ENCODE data around the gene EPDR1. TPM values are rescaled to one million over a fixed set of nuclear protein-coding genes. Genes with fewer than 3 reads are reported as not detected.

EPDR1 gene
- total and polyA plus RNA-seq, 2 of the 4 experiments (the other 2 are of a cell fraction) = under 0.01 to 0.09 TPM

GRCh38 chr7:37981664-37982063, 61.2 kb downstream of the EPDR1 start:
- no peaks in the 10 kb centered on the region for H3K79me1 ChIP-seq (ENCODE audit: low read depth in 1 of 2, low read length in 2 of 2)
- in situ Hi-C loops (cut with MboI; ENCODE audit: low sequenced_read_pairs) (no loop called here), dilution Hi-C loops (cut with HindIII; ENCODE audit: low sequenced_read_pairs, unreplicated experiment) (no loop called here), intact Hi-C loops (cut with micrococcal nuclease) (no loop called here)
- no peak overlapping the region for H2BK20ac ChIP-seq (ENCODE audit: low read depth, low read length)
- TF ChIP-seq CEBPB (IDR thresholded peaks at IDR 0.05; ENCODE audit: low read depth, low read length) (no peak), CTCF (conservative IDR thresholded peaks at IDR 0.05; ENCODE audit: low read depth, low read length) (no peak), RCOR1 (IDR thresholded peaks at IDR 0.05; ENCODE audit: insufficient replicate concordance, low read length) (no peak), CHD1 (IDR thresholded peaks at IDR 0.05; ENCODE audit: low read depth, low read length) (no peak), BHLHE40 (IDR thresholded peaks at IDR 0.05; ENCODE audit: low read depth, low read length) (no peak)
- no peak overlapping the region for H4K8ac ChIP-seq (ENCODE audit: low read depth in 2 of 2, low read length in 2 of 2)
- H4K5ac ChIP-seq (ENCODE audit: low read depth, low read length) = no peak overlapping the region
- H3K9me3 ChIP-seq (ENCODE audit: control insufficient read depth, insufficient read depth, low read length) = peaks cover 4% of the 10 kb centered on the region; the same call in 1 of the 2 replicates
- POLR2A ChIA-PET (ENCODE audit: unreplicated experiment) = no interaction called here
- no peak overlapping the region for H3K9ac ChIP-seq (ENCODE audit: low read depth, low read length)
- no peak overlapping the region for H3K23ac ChIP-seq (ENCODE audit: low read depth, low read length)
- CTCF ChIA-PET = no interaction called here
- H2AK9ac ChIP-seq (replicated peaks; ENCODE audit: low read depth, low read length, poor library complexity) = no peak overlapping the region
- no peak overlapping the region for H3K27ac ChIP-seq (ENCODE audit: insufficient read depth, low read length)
- no peak overlapping the region for H2BK15ac ChIP-seq (ENCODE audit: low read depth, low read length)
- BruUV-seq (replicated peaks) = no TSS peak
- H3K14ac ChIP-seq (replicated peaks; ENCODE audit: low read depth, low read length) = no peak overlapping the region
- H3K4ac ChIP-seq (ENCODE audit: low read depth, low read length) = no peak overlapping the region
- H3K36me3 ChIP-seq (ENCODE audit: control insufficient read depth, insufficient read depth, low read length) = no peaks in the 10 kb centered on the region
- no peak overlapping the region for H2BK120ac ChIP-seq (ENCODE audit: low read depth, low read length)
- H2AK5ac ChIP-seq (ENCODE audit: low read depth, low read length) = no peak overlapping the region
- no peak overlapping the region for H3K56ac ChIP-seq (ENCODE audit: extremely low read depth, insufficient read depth, low read length)
- DNase-seq (no peak), ATAC-seq (ENCODE audit: low read depth) (no peak)
- no peak overlapping the region for H4K91ac ChIP-seq (ENCODE audit: insufficient read depth, low read depth, low read length)
- no peak overlapping the region for H3K4me2 ChIP-seq (ENCODE audit: low read depth, low read length)
- H3K9me1 ChIP-seq (ENCODE audit: insufficient read depth, low read length) = no peaks in the 10 kb centered on the region
- no peak overlapping the region for H3K18ac ChIP-seq (ENCODE audit: low read depth, low read length)
- H3K4me3 ChIP-seq (ENCODE audit: insufficient read depth, low read depth, low read length) = no peak overlapping the region
- H4K20me1 ChIP-seq (ENCODE audit: insufficient read depth, low read length) = no peaks in the 10 kb centered on the region
- H2AFZ ChIP-seq (replicated peaks; ENCODE audit: low read length, poor library complexity) = no peak overlapping the region
- no peaks in the 10 kb centered on the region for H3K4me1 ChIP-seq (ENCODE audit: control insufficient read depth, insufficient read depth, low read length)
- H3K27me3 ChIP-seq (ENCODE audit: control insufficient read depth, insufficient read depth, low read length) = no peaks in the 10 kb centered on the region
- no peak overlapping the region for H2BK5ac ChIP-seq (ENCODE audit: low read depth, low read length, poor library complexity, severe bottlenecking)
